Measurements from ENCODE around the gene TFAP2A.

DNA sequence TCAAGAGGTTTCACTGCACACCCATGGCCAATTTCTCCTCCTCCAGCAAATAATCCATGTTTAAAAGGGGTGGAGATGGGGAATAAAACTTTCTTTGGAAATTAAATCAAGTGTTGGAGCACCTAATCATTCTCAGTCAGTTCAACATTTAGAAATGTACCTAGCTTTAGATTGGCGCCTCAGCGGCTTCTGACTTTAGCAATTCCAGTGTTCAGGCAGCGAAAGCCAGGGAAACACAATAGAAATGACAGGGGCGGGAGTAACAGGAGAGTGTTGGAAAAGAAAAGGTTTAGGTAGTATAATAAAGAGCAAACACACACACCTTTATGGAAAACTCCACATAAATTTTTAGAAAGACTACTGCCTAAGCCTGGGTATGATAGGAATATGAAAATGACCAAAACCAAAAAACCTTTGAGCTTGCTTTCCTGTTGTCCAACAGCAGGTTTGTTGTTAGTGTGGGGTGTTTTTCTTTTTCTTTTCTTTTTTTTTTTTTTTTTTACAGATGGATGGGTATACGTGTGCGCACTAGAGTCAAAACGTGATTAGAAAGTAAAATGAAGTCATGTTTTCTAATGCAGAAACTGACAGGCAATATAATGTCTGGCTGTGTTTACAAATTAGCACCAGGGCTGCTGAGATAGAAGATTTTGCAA is 7.7 kb downstream of the TFAP2A start:
- TF ChIP-seq, protein P1, sequence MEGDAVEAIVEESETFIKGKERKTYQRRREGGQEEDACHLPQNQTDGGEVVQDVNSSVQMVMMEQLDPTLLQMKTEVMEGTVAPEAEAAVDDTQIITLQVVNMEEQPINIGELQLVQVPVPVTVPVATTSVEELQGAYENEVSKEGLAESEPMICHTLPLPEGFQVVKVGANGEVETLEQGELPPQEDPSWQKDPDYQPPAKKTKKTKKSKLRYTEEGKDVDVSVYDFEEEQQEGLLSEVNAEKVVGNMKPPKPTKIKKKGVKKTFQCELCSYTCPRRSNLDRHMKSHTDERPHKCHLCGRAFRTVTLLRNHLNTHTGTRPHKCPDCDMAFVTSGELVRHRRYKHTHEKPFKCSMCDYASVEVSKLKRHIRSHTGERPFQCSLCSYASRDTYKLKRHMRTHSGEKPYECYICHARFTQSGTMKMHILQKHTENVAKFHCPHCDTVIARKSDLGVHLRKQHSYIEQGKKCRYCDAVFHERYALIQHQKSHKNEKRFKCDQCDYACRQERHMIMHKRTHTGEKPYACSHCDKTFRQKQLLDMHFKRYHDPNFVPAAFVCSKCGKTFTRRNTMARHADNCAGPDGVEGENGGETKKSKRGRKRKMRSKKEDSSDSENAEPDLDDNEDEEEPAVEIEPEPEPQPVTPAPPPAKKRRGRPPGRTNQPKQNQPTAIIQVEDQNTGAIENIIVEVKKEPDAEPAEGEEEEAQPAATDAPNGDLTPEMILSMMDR (IDR thresholded peaks at IDR 0.05), result no peak
- no peak for TF ChIP-seq POLR2A (IDR thresholded peaks at IDR 0.05)

Measured in ovary (tissue), 3 donors.